OCI-LY1 (cell line): ENCODE data around the gene CCDC60.

Experiments used
- H2AFZ ChIP-seq: fragments of 200-600 bp; sonication (generic), shearing (Covaris generic); 2 replicates; pipeline ENCODE4 v1.6.0; 2014; ENCODE audit warnings: antibody characterized with exemption, mild to moderate bottlenecking, low read length
- H3F3A ChIP-seq: fragments of 200-600 bp; sonication (generic), shearing (Covaris generic); 2 replicates; pipeline ENCODE4 v1.6.0; 2014; ENCODE audit warnings: mild to moderate bottlenecking, antibody characterized with exemption, low read length, moderate library complexity; ENCODE audit not compliant: insufficient read depth
- H3K27ac ChIP-seq: fragments of 200-600 bp; sonication (generic); 2 replicates; pipeline ENCODE4 v1.5.1; 2014; ENCODE audit warnings: low read length, mixed run types, mild to moderate bottlenecking, low read depth; ENCODE audit not compliant: poor library complexity, severe bottlenecking
- H3K27me3 ChIP-seq: fragments of 200-600 bp; sonication (generic); 2 replicates; pipeline ENCODE4 v1.6.0; 2014; ENCODE audit warnings: antibody characterized with exemption, mild to moderate bottlenecking, low read length, moderate library complexity; ENCODE audit not compliant: insufficient read depth
- H3K36me3 ChIP-seq: fragments of 200-600 bp; sonication (generic); 2 replicates; pipeline ENCODE4 v1.6.1; 2014; ENCODE audit warnings: mild to moderate bottlenecking, antibody characterized with exemption, low read length, moderate library complexity, mixed read lengths; ENCODE audit not compliant: insufficient read depth
- H3K4me1 ChIP-seq: fragments of 200-600 bp; sonication (generic); 2 replicates; pipeline ENCODE4 v1.5.1; 2014; ENCODE audit warnings: mild to moderate bottlenecking, low read length, moderate library complexity; ENCODE audit not compliant: insufficient read depth, severe bottlenecking
- H3K4me2 ChIP-seq: fragments of 200-600 bp; sonication (generic), shearing (Covaris generic); 2 replicates; pipeline ENCODE4 v1.6.1; 2014; ENCODE audit warnings: low read length
- H3K4me3 ChIP-seq: fragments of 200-600 bp; sonication (generic); 2 replicates; pipeline ENCODE4 v1.5.1; 2014; ENCODE audit warnings: low read length, low read depth, mild to moderate bottlenecking, mixed read lengths; ENCODE audit not compliant: poor library complexity, severe bottlenecking
- H3K79me2 ChIP-seq: fragments of 200-600 bp; shearing (Covaris generic); 2 replicates; pipeline ENCODE4 v1.6.1; 2016; ENCODE audit warnings: mixed run types, low read length, mixed read lengths; ENCODE audit not compliant: insufficient read depth
- H3K9ac ChIP-seq: fragments of 200-600 bp; sonication (generic), shearing (Covaris generic); 2 replicates; pipeline ENCODE4 v1.6.1; 2014; ENCODE audit warnings: mild to moderate bottlenecking, low read length, mixed read lengths
- H3K9me2 ChIP-seq: fragments of 200-600 bp; sonication (generic), shearing (Covaris generic); 2 replicates; pipeline ENCODE4 v1.6.1; 2014; ENCODE audit warnings: low read depth, mild to moderate bottlenecking, low read length, mixed read lengths
- H3K9me3 ChIP-seq: fragments of 200-600 bp; shearing (Covaris generic); 2 replicates; pipeline ENCODE4 v1.6.1; 2014; ENCODE audit warnings: low read length, mixed read lengths
- H4K20me1 ChIP-seq: fragments of 200-600 bp; sonication (generic), shearing (Covaris generic); 2 replicates; pipeline ENCODE4 v1.6.0; 2016; ENCODE audit warnings: mild to moderate bottlenecking, low read length; ENCODE audit not compliant: insufficient read depth
- CTCF ChIP-seq: fragments of 200-600 bp; sonication (generic), shearing (Covaris generic); IDR thresholded peaks from 2 replicates; pipeline ENCODE4 v1.5.1; 2017; ENCODE audit warnings: mild to moderate bottlenecking, antibody characterized with exemption, low read length, moderate library complexity, mixed read lengths
- EZH2 ChIP-seq: fragments of 200-600 bp; sonication (generic), shearing (Covaris generic); IDR thresholded peaks from 2 replicates; pipeline ENCODE4 v1.8.0; 2017; ENCODE audit warnings: borderline replicate concordance, mixed run types, mild to moderate bottlenecking, antibody characterized with exemption, low read length, moderate library complexity, mixed read lengths

The CCDC60 gene

GRCh38 chr12:119398190-119398589, 63.7 kb downstream of the CCDC60 start:
- no peak overlapping the region for H3K4me3 ChIP-seq

GRCh38 chr12:119399301-119399700, 64.8 kb downstream of the CCDC60 start:
- Histone ChIP-seq H3K4me3 (no peak overlapping the region), H3K4me2 (no peak overlapping the region)
- TF ChIP-seq CTCF (no peak), EZH2 (no peak)

More at GRCh38 chr12:119398190-119398589, 63.7 kb downstream of the CCDC60 start:
- no peaks in the 10 kb centered on the region for H3K79me2 ChIP-seq
- H2AFZ ChIP-seq, result no peak overlapping the region
- H3K9ac ChIP-seq, result no peak overlapping the region
- no peaks in the 10 kb centered on the region for H3K36me3 ChIP-seq
- H3K4me2 ChIP-seq, result no peak overlapping the region
- H3K27me3 ChIP-seq, result no peaks in the 10 kb centered on the region
- no peaks in the 10 kb centered on the region for H3K4me1 ChIP-seq
- no peak overlapping the region for H3K27ac ChIP-seq
- H3K9me2 ChIP-seq, result no peaks in the 10 kb centered on the region
- H3K9me3 ChIP-seq, result no peaks in the 10 kb centered on the region
- no peaks in the 10 kb centered on the region for H4K20me1 ChIP-seq
- no peaks in the 10 kb centered on the region for H3F3A ChIP-seq
- TF ChIP-seq CTCF, result no peak
- no peak for TF ChIP-seq EZH2

GRCh38 chr12:119406308-119406707, 71.8 kb downstream of the CCDC60 start:
- Histone ChIP-seq H4K20me1 (no peaks in the 10 kb centered on the region), H3K9me3 (no peaks in the 10 kb centered on the region), H3K79me2 (no peaks in the 10 kb centered on the region), H3K27ac (no peak overlapping the region), H3K27me3 (no peaks in the 10 kb centered on the region), H3K4me1 (no peaks in the 10 kb centered on the region), H3K4me3 (no peak overlapping the region), H3F3A (no peaks in the 10 kb centered on the region), H3K36me3 (no peaks in the 10 kb centered on the region), H3K9me2 (no peaks in the 10 kb centered on the region), H3K4me2 (no peak overlapping the region), H3K9ac (no peak overlapping the region), H2AFZ (no peak overlapping the region)
- TF ChIP-seq EZH2 (no peak), CTCF (no peak)

More at GRCh38 chr12:119399301-119399700, 64.8 kb downstream of the CCDC60 start:
- H3K79me2 ChIP-seq, result no peaks in the 10 kb centered on the region
- H3K9ac ChIP-seq, result no peak overlapping the region
- no peaks in the 10 kb centered on the region for H4K20me1 ChIP-seq
- no peak overlapping the region for H2AFZ ChIP-seq
- no peak overlapping the region for H3K27ac ChIP-seq
- no peaks in the 10 kb centered on the region for H3F3A ChIP-seq
- no peaks in the 10 kb centered on the region for H3K4me1 ChIP-seq
- H3K9me2 ChIP-seq, result no peaks in the 10 kb centered on the region
- H3K36me3 ChIP-seq, result no peaks in the 10 kb centered on the region
- no peaks in the 10 kb centered on the region for H3K9me3 ChIP-seq
- H3K27me3 ChIP-seq, result no peaks in the 10 kb centered on the region
